Astrocyte (in vitro differentiated cells and primary cell): ENCODE results near the gene TRPM6.

Source experiments
- EZH2 ChIP-seq: IDR thresholded peaks from 2 replicates; pipeline ENCODE4 v1.6.1; 2012; ENCODE audit warnings: mild to moderate bottlenecking, low read length, inconsistent platforms; ENCODE audit not compliant: insufficient read depth
- TF ChIP-seq, protein P1 (sequence below): IDR thresholded peaks from 2 replicates; pipeline ENCODE4 v1.5.1; 2011; ENCODE audit warnings: low read depth, mild to moderate bottlenecking, inconsistent platforms, low read length, moderate library complexity; ENCODE audit not compliant: insufficient read depth

- TF ChIP-seq, protein P1, sequence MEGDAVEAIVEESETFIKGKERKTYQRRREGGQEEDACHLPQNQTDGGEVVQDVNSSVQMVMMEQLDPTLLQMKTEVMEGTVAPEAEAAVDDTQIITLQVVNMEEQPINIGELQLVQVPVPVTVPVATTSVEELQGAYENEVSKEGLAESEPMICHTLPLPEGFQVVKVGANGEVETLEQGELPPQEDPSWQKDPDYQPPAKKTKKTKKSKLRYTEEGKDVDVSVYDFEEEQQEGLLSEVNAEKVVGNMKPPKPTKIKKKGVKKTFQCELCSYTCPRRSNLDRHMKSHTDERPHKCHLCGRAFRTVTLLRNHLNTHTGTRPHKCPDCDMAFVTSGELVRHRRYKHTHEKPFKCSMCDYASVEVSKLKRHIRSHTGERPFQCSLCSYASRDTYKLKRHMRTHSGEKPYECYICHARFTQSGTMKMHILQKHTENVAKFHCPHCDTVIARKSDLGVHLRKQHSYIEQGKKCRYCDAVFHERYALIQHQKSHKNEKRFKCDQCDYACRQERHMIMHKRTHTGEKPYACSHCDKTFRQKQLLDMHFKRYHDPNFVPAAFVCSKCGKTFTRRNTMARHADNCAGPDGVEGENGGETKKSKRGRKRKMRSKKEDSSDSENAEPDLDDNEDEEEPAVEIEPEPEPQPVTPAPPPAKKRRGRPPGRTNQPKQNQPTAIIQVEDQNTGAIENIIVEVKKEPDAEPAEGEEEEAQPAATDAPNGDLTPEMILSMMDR: no peak
- no peak for TF ChIP-seq EZH2
These were observed 83.7 kb downstream of the TRPM6 start for GRCh38 chr9:74804018-74804385.
